Right kidney (tissue), 9 donors: Measurements from ENCODE around the gene PLEKHM1.
"Not testable (repeated sequence)": the region's sequence is repeated elsewhere in the genome, so short reads cannot be mapped to it uniquely, and the experiment has no call there.

Source experiments
- DNase-seq: peaks from one replicate; pipeline ENCODE4 v3.0.0-alpha.2; 2016
- long read RNA-seq, 8 donors: transcript quantifications; one replicate each; lab custom pipeline, GENCODE V29; 2026

The PLEKHM1 gene
- long read RNA-seq, donor 1, partial matches to known transcripts, result 0 of 1 reads
- long read RNA-seq, donor 1, other reads (novel, unspliced or antisense), result 0 of 1 reads
- long read RNA-seq, donor 2, result 0 reads
- long read RNA-seq, donor 3, result 0 reads
- long read RNA-seq, donor 4, partial matches to known transcripts, result 0 of 1 reads
- long read RNA-seq, donor 4, other reads (novel, unspliced or antisense), result 0 of 1 reads
- long read RNA-seq, donor 5, partial matches to known transcripts, result 0 of 2 reads
- long read RNA-seq, donor 5, other reads (novel, unspliced or antisense), result 0 of 2 reads
- long read RNA-seq, donor 6, result 0 reads
- long read RNA-seq, donor 7, result 0 reads
- long read RNA-seq, donor 8, full-length matches to known transcripts, result 2 of 2 reads
- long read RNA-seq, donor 8, partial matches to known transcripts, result 0 of 2 reads
- long read RNA-seq, donor 8, other reads (novel, unspliced or antisense), result 0 of 2 reads

- peak; percentile 74 for DNase-seq
Observed at GRCh38 chr17:45490615-45491433, at the start of gene PLEKHM1. PLEKHM1 (minus strand) TSS chr17:45490721; CDS start chr17:45482484, 8,237 bp downstream.

- not testable (repeated sequence) for DNase-seq
Observed at GRCh38 chr17:45538168-45538567, 47.6 kb upstream of the PLEKHM1 start.

GRCh38 chr17:45506072-45506471 lies 15.6 kb upstream of the PLEKHM1 start:
- not testable (repeated sequence) for DNase-seq

- not testable (repeated sequence) for DNase-seq
Observed at GRCh38 chr17:45505183-45505582, 14.7 kb upstream of the PLEKHM1 start.

- peak; percentile 35 for DNase-seq
Observed at GRCh38 chr17:45501092-45501707, 10.7 kb upstream of the PLEKHM1 start.

- DNase-seq, result not testable (repeated sequence)
Observed at GRCh38 chr17:45500478-45500877, 10.0 kb upstream of the PLEKHM1 start.

GRCh38 chr17:45499208-45499607 lies 8.7 kb upstream of the PLEKHM1 start:
- DNase-seq, result not testable (repeated sequence)

GRCh38 chr17:45498377-45498776 lies 7.9 kb upstream of the PLEKHM1 start:
- not testable (repeated sequence) for DNase-seq

- not testable (repeated sequence) for DNase-seq
Observed at GRCh38 chr17:45497449-45497848, 6.9 kb upstream of the PLEKHM1 start.

- not testable (repeated sequence) for DNase-seq
Observed at GRCh38 chr17:45496507-45496906, 6.0 kb upstream of the PLEKHM1 start.

GRCh38 chr17:45494556-45494955 lies 4.0 kb upstream of the PLEKHM1 start:
- not testable (repeated sequence) for DNase-seq

- not testable (repeated sequence) for DNase-seq
Observed at GRCh38 chr17:45492156-45492555, 1.6 kb upstream of the PLEKHM1 start.

GRCh38 chr17:45490198-45490597 lies 323 bp downstream of the PLEKHM1 start:
- DNase-seq, result peak; percentile 5

- not testable (repeated sequence) for DNase-seq
Observed at GRCh38 chr17:45487704-45488103, 2.8 kb downstream of the PLEKHM1 start.

- not testable (repeated sequence) for DNase-seq
Observed at GRCh38 chr17:45483591-45484216, 6.8 kb downstream of the PLEKHM1 start.

GRCh38 chr17:45483177-45483576 lies 7.3 kb downstream of the PLEKHM1 start:
- DNase-seq, result not testable (repeated sequence)

- DNase-seq, result not testable (repeated sequence)
Observed at GRCh38 chr17:45482317-45482716, 8.2 kb downstream of the PLEKHM1 start.

- not testable (repeated sequence) for DNase-seq
Observed at GRCh38 chr17:45475436-45475835, 15.1 kb downstream of the PLEKHM1 start.

GRCh38 chr17:45472249-45472648 lies 18.3 kb downstream of the PLEKHM1 start:
- not testable (repeated sequence) for DNase-seq

- DNase-seq, result not testable (repeated sequence)
Observed at GRCh38 chr17:45469204-45469563, 21.3 kb downstream of the PLEKHM1 start.

GRCh38 chr17:45468293-45469203 lies 22.0 kb downstream of the PLEKHM1 start:
- not testable (repeated sequence) for DNase-seq
